ENCODE results near the gene PRDM7. TPM values are rescaled to one million over a fixed set of nuclear protein-coding genes. Genes with fewer than 3 reads are reported as not detected.

The PRDM7 gene
- total RNA-seq, 4 donors from 2014 or later = not detected

DNA sequence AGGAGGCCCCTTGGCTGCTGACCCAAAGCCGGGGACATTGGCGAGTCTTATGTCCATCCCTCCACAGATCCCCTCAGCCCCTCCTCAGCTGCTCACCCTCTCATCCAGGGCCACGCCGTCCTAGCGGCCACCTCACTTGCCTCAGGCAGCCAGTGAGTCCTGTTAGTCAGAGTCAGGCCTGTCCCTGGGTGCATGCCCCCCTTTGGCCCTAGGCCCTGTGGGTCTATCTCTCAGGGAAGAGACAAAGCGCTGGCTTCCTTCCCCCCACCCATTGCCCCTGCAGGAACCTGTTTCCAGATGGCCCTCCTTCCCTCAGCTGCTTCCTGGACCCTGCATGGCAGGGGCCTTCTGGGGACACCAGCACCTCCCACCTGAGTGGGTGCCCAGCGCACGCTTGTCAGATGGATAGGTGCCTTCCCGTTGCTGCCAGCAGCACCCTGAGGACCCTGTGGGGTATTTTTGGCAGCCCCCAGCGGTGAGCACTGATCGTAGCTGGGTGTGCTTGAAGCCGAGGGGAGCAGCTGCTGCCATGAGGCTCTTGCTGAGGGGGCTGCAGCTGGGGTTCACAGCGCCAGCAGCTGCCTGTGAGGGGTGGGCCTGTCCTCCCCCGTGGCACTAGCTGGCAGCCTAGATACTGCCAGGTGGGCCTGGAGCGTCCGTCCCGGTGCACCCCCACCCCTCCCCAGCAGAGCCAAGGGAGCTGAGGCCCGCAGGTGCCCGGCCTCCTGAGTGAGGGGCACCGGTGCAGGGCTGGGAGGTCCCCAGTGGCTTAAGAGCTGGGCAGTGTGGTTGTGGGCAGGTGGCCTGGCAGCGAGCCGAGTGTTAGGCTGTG lies 66.2 kb downstream of the PRDM7 start:
- TF ChIP-seq, protein P1, sequence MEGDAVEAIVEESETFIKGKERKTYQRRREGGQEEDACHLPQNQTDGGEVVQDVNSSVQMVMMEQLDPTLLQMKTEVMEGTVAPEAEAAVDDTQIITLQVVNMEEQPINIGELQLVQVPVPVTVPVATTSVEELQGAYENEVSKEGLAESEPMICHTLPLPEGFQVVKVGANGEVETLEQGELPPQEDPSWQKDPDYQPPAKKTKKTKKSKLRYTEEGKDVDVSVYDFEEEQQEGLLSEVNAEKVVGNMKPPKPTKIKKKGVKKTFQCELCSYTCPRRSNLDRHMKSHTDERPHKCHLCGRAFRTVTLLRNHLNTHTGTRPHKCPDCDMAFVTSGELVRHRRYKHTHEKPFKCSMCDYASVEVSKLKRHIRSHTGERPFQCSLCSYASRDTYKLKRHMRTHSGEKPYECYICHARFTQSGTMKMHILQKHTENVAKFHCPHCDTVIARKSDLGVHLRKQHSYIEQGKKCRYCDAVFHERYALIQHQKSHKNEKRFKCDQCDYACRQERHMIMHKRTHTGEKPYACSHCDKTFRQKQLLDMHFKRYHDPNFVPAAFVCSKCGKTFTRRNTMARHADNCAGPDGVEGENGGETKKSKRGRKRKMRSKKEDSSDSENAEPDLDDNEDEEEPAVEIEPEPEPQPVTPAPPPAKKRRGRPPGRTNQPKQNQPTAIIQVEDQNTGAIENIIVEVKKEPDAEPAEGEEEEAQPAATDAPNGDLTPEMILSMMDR (IDR thresholded peaks at IDR 0.05; ENCODE audit: low read depth) = no peak

DNA sequence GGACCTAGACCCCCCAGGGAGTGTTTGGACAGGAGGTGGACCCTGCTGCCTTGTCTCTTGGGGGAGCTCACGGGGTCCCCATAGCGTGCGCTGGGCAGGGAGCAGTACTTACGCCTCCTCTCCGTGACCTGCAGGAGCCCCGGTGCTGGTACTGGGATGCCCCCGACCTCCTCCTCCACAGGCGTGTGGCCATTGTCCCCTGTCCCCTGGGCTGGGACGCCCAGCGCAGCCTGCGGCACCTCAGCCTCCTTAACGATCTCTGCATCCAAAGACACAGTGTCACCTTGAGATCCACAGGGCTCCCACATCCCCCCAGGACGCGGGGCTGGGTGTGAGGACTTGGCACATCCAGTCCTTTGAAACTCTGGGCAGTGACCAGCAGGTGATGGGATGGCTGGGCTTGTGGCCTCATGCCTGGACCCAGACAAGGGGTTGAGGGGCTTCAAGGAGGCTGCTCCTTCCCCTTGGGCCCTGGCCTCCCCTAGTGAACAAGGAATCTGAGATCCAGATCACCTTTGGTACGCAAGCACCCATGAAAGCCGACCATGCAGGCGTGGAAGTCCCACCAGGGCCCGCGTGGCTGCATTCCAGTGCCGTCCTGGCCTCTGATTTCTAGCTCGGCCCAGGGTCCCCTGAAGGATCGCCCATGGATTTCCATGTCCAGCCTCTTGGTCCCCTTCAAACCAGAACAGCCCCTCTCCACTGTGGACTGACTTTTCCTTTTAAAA lies 67.8 kb downstream of the PRDM7 start:
- TF ChIP-seq, protein P1 (IDR thresholded peaks at IDR 0.05; ENCODE audit: low read depth) = no peak

DNA sequence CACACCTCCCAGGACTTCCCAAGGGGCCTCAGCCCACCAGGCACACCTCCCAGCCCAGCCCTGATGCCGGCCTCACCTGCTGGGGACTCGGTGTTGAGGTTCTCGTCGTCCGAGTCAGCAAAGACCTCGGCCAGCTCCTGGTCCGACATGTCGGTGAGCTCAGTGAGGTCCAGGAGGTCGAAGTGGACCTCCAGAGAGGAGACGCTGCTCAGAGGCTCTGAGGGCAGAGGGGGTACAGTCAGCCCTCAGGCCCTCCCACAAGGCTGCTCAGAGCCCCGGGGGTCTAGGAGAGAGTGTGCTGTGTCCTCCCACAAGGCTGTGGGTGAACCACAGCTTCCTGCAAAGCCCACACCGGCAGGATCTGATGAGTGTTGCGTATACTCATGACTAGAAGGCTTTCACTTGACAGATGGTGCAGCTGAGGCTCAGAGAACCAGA lies 68.4 kb downstream of the PRDM7 start:
- TF ChIP-seq, protein P1 (IDR thresholded peaks at IDR 0.05; ENCODE audit: low read depth) = no peak

DNA sequence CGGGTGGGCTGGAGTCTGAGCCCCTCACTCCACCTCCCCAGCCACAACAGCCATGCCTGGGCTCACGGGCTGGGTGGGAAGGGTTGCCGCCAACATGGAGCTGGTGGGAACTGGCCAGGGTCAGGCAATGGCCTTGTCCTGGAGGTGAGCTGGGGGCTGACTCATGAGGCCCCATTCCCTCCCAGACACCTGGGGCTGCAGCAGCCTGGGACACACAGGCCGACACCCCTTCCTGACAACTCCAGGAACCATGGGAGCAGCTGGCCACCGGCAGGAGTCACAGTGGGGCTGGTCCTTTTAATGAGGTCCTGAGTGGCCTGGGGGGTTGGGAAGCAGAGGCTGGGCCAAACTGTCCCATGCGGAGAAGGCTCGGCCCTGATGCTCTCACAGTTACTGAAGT lies 70.1 kb downstream of the PRDM7 start:
- TF ChIP-seq, protein P1 (IDR thresholded peaks at IDR 0.05; ENCODE audit: low read depth) = no peak

Other genes with a start within 250 kb of the PRDM7 start
- 1 to 10 TPM; 1.1 to 5.1 (median 3.0) TPM for gene SPIRE2, start 248.9 kb downstream of the PRDM7 start, total RNA-seq
- gene TCF25, start 203.7 kb downstream of the PRDM7 start, total RNA-seq = 100 to 1,000 TPM; 147 to 240 (median 148) TPM
- 1 to 10 TPM in 3 of 4 donors, under 1 TPM in 1; 0.98 to 5.3 (median 3.8) TPM for gene MC1R, start 158.5 kb downstream of the PRDM7 start, total RNA-seq
- 1 to 10 TPM in 2 of 4 donors, not detected in 2; 1.8 to 7.0 TPM for gene TUBB3, start 154.0 kb downstream of the PRDM7 start, total RNA-seq
- gene DEF8, start 128.6 kb downstream of the PRDM7 start, total RNA-seq = 10 to 100 TPM; 45.7 to 95.4 (median 74.2) TPM
- gene DBNDD1, start 57.9 kb downstream of the PRDM7 start, total RNA-seq = 1 to 10 TPM in 2 of 4 donors, not detected in 2; 1.3 to 1.4 TPM